RPMI7951 (cell line): ENCODE data around the gene RRBP1. TPM values are rescaled to one million over a fixed set of nuclear protein-coding genes. Genes with fewer than 3 reads are reported as not detected.

Source experiments
- DNase-seq: peaks from one replicate; pipeline ENCODE4 v3.0.0-alpha.2; 2012; ENCODE audit warnings: low read depth
- total RNA-seq: library from RNA; depleted of rRNA; stranded (reverse); fragments of >200 nt; shearing (Covaris generic); gene quantifications from 2 replicates; pipeline ENCODE4 v1.2.3, GENCODE V29; 2014

Gene RRBP1
- total RNA-seq, 1 experiment from 2014 or later, result 86.9 TPM

DNA sequence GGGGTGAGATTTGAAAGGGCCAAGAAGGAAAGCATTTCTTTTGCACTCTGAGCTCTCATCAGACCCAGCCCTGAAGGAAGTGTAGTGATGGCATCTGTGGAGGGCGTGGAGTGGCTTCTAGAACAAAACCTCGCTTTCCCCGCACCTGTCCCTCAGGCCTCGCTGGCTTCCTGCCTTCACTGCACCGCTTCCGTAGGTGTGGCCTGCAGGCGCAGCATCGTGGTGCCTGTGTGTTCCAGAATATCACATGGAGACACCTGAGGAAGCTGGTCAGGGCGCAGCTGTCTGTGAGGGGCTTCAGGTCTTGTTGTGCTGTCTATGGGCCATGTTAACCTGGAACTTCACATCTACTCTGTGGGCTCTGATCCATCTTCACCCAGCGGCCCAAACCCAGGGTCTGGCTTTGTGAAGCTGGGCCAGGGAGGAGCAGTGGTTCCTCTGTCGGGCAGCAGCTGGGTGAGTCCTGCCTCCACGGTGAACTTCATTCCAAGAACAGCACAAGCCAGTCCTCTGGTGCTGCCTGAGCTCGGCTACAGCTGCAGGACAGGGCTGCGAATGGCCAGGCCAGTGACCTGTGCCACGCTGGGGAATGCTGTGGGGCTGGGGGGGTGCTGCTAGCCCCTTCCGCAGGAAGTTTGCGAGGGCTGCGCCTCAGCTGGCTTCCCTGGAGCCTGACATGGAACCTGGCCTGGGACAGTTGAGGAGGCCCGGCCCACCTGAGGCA is 71.3 kb downstream of the RRBP1 start:
- no peak for DNase-seq

- DNase-seq, result no peak
Observed at GRCh38 chr20:17609811-17610377, 72.1 kb downstream of the RRBP1 start.

DNA sequence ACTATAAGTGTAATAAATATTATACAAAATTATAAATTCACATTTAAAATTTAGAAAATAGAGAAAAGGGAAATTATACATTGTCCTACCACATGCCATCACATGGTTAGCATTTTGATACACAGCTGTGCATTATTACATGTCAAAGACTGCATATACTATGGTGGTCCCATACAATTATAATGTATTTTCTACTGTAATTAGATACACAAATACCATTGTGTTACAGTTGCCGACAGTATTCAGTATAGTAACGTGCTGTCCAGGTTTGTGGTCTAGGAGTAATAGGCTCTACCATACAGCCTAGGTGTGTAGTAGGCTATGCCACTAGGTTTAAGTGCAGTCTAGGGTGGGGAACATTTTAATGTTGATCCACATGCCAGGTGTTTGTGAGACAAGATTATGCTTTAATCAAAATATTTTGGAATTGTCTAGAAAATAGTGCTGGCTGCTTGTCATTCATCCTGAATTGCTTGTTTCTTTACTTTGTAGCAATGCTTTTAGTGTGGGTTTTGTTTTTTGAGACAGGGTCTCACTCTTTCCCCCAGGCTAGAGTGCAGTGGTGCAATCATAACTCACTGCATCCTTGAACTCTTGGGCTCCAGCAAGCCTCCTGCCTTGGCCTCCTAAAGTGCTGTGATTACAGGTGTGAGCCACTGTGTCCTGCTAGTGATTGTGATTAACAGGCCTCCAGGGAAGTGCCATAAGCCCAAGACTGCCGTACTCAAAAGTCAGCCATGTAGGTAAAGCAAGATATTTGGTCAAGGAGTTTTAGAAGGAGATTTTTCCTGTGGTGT is 73.1 kb downstream of the RRBP1 start:
- no peak for DNase-seq

DNA sequence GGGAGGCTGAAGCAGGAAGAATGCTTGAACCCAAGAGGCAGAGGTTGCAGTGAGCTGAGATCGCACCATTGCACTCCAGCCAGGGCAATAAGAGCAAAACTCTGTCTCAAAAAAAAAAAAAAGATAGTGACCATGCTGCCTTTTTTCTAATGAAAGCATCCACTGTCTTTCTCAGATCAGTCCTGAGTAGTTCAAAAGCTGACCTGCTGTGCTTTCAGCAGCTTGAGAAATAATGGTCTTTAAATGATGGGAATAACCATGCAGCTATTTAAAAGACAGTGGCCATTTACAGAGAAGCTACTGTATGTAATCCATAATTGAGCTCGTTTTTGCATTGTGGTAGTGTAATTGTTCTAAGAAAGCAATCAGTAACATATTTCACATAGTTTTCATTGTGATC is 76.0 kb downstream of the RRBP1 start:
- DNase-seq, result no peak

DNA sequence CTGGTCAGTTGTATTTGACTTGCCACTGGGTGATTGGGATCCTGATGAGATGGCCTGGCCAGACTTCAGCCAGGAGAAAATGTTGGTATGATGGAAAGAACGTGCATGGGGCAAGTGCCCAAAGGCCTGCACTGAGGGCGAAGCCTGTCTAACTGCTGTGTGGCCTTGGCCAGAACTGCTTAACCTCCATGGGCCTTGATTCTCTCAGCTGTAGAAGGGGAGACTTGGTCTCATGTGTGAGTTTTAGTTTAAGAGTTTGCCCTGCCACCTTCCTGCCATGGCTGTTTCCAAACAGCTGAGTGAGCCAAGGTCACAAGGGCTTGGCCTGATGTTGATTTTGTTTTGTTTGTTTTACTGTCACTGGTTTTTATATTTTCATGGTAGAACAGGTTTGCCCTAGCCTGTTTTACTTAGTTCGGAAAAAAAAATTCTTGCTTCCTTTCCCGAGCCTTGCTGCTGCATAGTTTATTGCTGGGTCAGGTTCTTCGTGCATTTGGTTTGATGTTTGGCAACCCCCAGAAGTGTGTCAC is 76.8 kb downstream of the RRBP1 start:
- no peak for DNase-seq

DNA sequence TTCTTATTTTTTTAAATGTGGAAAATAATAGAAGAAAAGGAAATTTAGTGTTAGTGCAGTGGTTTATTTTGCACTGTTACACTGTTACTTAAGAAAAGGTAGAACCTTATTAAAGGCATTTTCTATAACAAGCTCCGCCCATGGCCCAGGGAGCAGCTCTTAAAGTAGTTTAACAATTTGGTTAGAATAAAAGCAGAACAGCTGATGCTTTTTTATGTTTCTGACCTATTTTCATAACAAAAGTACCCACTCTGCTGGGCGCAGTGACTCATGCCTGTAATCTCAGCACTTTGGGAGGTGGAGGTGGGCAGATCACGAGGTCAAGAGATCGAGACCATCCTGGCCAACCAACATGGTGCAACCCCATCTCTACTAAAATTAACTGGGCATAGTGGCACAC is 79.5 kb downstream of the RRBP1 start:
- DNase-seq, result no peak

GRCh38 chr20:17601957-17602356 is 80.1 kb downstream of the RRBP1 start:
- no peak for DNase-seq

DNA sequence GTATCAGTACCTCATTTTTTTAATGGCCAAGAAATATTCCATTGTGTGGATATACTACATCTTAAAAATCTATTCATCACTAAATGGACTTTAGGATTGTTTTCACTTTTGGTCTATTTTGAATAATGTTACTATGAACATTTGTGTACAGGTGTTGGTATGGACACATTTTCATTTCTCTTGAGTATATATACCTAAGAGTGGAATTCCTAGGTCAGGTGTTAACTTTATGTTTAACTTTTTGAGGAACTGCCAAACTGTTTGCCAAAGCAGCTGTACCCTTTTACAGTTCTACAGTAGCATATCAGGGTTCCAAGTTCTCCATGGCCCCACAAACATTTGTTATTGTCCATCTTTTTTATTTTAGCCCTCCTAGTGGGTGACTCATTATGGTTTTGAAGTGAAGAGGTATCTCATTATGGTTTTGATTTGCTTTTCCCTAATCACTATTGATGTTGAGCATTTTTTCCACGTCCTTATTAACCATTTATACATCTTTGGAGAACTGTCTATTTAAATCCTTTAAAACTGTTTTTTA is 84.0 kb downstream of the RRBP1 start:
- DNase-seq, result no peak

- DNase-seq, result no peak
Observed at GRCh38 chr20:17595856-17596255, 86.2 kb downstream of the RRBP1 start.

- no peak for DNase-seq
Observed at GRCh38 chr20:17594443-17594842, 87.6 kb downstream of the RRBP1 start.

DNA sequence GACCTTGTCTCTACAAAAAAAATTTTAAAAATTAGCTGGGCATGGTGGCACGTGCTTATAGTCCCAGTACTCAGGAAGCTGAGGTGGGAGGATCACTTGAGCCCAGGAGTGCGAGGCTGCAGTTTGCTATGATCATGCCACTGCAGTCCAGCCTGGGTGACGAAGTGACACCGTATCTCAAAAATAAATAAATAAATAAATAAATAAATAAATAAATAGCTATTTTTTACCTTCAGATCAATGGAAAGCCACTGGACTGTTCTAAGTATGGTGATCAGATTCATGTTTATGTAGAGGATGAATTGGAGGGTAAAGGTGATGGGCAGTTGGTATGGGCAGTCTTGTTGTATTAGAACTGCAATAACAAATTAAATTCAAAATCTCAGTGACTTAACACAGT is 88.1 kb downstream of the RRBP1 start:
- DNase-seq, result no peak

GRCh38 chr20:17590245-17590644 is 91.8 kb downstream of the RRBP1 start:
- DNase-seq, result no peak

- DNase-seq, result no peak
Observed at GRCh38 chr20:17589161-17589834, 92.7 kb downstream of the RRBP1 start.

DNA sequence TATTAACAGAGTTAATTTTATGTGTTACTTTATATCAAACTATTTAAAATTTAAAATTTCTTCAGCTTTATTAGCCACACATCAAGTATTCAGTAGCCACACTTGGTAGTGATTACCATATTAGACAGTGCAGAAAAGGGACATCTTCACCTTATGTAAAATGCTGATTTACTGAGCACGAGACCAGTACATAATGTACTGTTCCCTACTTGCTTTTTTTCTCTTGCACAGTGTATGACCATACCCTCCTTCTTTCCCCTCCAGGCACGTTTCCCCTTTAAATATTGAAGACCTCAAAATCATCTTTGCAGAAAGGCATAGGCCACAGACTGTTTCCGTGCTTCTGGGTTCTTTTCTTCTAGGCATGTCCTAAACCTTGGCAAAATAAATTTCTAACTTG is 94.2 kb downstream of the RRBP1 start:
- DNase-seq, result no peak

GRCh38 chr20:17587148-17587547 is 94.9 kb downstream of the RRBP1 start:
- DNase-seq, result no peak

- DNase-seq, result no peak
Observed at GRCh38 chr20:17586250-17586649, 95.8 kb downstream of the RRBP1 start.

- no peak for DNase-seq
Observed at GRCh38 chr20:17584689-17585088, 97.4 kb downstream of the RRBP1 start.

DNA sequence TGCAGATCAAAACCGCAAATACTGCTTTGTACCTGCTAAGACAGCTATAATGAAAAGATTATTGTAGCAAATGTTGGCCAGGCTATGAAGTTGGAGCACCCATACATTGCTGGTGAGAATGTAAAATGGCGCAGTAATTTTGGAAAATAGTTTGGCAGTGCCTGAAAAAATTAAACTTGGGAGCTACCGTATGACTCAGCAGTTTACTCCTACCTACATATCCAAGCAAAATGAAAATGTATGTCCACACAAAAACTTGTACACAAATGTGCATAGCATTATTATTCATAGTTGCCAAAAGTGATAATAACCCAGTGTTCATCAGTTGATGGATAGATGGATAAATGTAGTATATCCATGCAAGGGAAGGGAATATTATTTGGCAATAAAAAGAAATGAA is 98.9 kb downstream of the RRBP1 start:
- DNase-seq, result no peak

- DNase-seq, result no peak
Observed at GRCh38 chr20:17580895-17581294, 101.1 kb downstream of the RRBP1 start.

DNA sequence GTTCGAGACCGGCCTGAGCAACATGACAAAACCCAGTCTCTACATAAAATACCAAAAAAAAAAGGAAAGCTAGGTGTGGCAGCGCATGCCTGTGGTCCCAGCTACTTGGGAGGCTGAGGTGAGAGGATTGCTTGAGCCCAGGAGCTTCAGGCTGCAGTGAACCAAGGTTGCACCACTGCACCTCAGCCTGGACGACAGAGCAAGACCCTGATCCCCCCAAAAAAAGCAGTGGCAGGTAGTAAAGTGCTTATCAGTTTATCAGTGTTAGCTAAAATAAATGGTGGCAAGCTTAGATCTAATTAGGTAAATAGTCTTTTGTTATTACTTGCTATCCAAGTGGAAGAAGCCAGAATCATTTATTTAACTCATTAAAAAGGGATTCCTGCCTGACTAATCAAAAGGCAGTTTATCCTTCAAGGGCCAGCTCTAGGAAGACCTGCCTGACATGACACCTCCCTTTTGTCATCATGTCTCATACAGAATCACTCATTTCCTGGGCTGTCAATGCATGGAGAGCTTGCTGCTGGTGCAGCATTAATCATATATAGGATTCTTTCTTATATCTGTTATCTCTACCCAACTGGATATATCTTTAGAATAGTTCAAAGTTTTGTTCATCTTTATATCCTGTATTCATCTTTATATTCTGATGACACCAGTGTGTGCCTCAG is 102.5 kb downstream of the RRBP1 start:
- DNase-seq, result peak; percentile 26

DNA sequence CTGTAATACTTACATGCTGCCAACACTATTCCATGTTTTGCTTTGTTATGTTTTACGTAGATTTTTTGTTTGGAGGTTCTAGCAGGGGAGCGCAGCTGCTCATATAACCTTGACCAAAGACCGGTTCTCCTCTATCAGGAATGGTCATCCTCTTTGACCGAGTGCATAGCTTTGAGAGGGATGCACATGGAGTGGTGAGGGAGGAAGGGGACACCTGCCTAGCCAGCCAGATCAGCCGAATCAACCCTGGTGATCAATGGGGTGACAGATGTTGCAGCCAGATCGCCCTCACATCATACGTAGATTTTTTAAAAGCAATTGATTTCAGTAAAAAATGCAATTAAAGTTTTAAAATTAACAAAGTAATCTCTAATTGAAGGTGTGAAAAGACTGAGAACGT is 105.8 kb downstream of the RRBP1 start:
- DNase-seq, result no peak
